Measurements from ENCODE around the gene GLDN.

Gene GLDN

GRCh38 chr15:51307811-51308210, 33.6 kb upstream of the GLDN start:
- no peak for DNase-seq (ENCODE audit: low read depth)
- TF ChIP-seq, protein P1, sequence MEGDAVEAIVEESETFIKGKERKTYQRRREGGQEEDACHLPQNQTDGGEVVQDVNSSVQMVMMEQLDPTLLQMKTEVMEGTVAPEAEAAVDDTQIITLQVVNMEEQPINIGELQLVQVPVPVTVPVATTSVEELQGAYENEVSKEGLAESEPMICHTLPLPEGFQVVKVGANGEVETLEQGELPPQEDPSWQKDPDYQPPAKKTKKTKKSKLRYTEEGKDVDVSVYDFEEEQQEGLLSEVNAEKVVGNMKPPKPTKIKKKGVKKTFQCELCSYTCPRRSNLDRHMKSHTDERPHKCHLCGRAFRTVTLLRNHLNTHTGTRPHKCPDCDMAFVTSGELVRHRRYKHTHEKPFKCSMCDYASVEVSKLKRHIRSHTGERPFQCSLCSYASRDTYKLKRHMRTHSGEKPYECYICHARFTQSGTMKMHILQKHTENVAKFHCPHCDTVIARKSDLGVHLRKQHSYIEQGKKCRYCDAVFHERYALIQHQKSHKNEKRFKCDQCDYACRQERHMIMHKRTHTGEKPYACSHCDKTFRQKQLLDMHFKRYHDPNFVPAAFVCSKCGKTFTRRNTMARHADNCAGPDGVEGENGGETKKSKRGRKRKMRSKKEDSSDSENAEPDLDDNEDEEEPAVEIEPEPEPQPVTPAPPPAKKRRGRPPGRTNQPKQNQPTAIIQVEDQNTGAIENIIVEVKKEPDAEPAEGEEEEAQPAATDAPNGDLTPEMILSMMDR (IDR thresholded peaks at IDR 0.05; ENCODE audit: insufficient read depth, low read depth, low read length, missing control alignments), result no peak
- no peak overlapping the region for H3K4me3 ChIP-seq (ENCODE audit: low read length)

GRCh38 chr15:51310064-51310463, 31.4 kb upstream of the GLDN start:
- DNase-seq (ENCODE audit: low read depth), result no peak
- TF ChIP-seq, protein P1 (IDR thresholded peaks at IDR 0.05; ENCODE audit: insufficient read depth, low read depth, low read length, missing control alignments), result no peak
- no peak overlapping the region for H3K4me3 ChIP-seq (ENCODE audit: low read length)

DNA sequence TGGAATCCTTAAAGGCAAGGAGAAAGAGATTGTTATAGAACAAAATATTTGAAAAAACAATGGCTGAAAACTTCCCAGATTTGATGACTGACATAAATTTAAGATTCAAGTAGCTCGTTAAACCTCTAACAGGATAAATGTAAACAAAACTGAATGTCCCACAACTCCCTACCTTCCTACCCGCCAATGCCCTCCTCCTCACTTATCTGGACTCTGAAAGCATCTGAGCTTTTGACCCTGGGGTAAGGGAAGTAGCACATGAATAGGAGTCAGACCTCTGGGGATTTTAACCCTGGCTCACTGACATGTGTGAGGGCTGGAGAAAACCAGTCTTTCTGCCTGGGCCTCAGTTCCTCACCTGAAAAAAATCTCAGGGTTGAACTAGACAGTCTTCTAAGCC, 29.9 kb upstream of the GLDN start:
- no peak for DNase-seq (ENCODE audit: low read depth)
- TF ChIP-seq, protein P1 (IDR thresholded peaks at IDR 0.05; ENCODE audit: insufficient read depth, low read depth, low read length, missing control alignments), result no peak
- no peak overlapping the region for H3K4me3 ChIP-seq (ENCODE audit: low read length)

- no peak for DNase-seq (ENCODE audit: low read depth)
- H3K4me3 ChIP-seq (ENCODE audit: low read length), result no peak overlapping the region
- TF ChIP-seq, protein P1 (IDR thresholded peaks at IDR 0.05; ENCODE audit: insufficient read depth, low read depth, low read length, missing control alignments), result no peak
Measured at GRCh38 chr15:51312166-51313073, 29.0 kb upstream of the GLDN start.

DNA sequence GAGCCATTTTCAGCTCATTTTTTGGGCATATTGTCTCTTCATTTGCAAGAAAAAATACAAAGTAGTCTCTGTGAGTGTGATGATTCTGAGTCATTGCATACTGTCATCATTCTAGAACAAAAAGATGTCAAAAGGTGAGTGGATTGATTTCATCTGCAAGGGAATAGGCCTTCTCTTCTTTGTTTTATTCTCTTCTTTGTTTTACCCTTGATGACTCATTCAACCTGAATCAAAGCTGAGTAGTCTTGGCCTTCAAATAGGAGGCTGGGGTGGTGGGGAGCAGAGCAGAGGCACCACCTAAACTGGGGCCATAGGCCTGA, 28.4 kb upstream of the GLDN start:
- TF ChIP-seq, protein P1 (IDR thresholded peaks at IDR 0.05; ENCODE audit: insufficient read depth, low read depth, low read length, missing control alignments), result no peak
- no peak overlapping the region for H3K4me3 ChIP-seq (ENCODE audit: low read length)
- peak; percentile 72 for DNase-seq (ENCODE audit: low read depth)

GRCh38 chr15:51313644-51314280, 27.7 kb upstream of the GLDN start:
- H3K4me3 ChIP-seq (ENCODE audit: low read length), result no peak overlapping the region
- DNase-seq (ENCODE audit: low read depth), result no peak
- TF ChIP-seq, protein P1 (IDR thresholded peaks at IDR 0.05; ENCODE audit: insufficient read depth, low read depth, low read length, missing control alignments), result no peak
